Fibroblast of skin of back (primary cell): Measurements from ENCODE around the gene CTPS2.
A peak's percentile ranks its signal among the peaks of the same experiment; 100 is the strongest.
"Not testable (repeated sequence)": the region's sequence is repeated elsewhere in the genome, so short reads cannot be mapped to it uniquely, and the experiment has no call there.

Experiments
- DNase-seq: peaks from one replicate; pipeline ENCODE4 v3.0.0-alpha.2; 2013

CTPS2 gene

DNA sequence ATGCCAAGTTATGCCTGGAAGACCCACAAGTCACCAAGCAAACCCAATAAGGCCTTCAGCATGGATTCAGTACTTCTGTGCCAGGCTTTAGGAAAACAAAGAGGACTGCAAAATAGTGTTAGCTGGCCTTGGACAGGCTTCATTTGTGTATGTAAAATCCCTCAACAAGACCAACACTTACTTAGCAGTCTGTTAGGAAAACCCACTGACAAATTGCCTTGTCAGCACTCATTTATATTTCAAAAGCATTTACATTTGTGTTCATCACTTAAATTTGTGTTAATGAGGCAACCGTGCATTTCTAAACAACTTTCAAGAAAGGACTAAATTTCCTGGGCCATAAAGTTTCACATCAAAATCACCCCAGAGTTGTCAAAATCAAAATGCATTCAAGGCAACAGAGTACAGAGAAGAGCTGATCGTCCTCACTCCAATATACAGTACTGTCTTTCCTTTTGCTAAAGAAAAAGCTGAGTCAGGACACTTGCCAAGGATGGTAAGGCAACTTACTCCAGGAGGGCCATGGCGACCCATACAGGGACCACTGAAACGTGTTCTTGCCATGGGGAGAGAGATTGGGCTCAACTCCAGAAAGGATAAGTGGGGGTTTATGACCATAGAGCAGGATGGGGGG, 61.0 kb downstream of the CTPS2 start:
- no peak for DNase-seq

DNA sequence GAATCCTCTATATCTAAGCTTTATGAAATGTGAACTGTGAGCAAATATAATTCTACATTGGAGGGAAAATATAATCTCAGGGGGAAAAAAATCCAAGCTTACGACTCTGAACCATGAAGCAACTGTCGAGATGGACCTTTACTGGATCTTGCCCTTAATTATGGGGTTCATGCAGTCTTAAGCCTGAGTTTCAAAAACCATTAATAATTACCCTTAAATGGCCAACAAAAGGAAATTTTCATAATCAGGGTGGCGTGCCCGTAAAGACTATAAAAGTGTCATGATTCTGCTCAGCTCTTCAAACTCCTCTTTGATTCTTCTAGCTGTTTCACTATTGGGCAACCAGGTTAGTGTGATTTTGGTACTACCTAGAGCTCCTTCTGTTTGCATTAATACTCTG, 62.6 kb downstream of the CTPS2 start, which contains the start of gene S100G:
TSS of gene S100G (plus strand) at position 301 of the 400 bp plus-strand sequence. CDS start 849 bp downstream, outside the sequence.
- DNase-seq, result no peak

DNA sequence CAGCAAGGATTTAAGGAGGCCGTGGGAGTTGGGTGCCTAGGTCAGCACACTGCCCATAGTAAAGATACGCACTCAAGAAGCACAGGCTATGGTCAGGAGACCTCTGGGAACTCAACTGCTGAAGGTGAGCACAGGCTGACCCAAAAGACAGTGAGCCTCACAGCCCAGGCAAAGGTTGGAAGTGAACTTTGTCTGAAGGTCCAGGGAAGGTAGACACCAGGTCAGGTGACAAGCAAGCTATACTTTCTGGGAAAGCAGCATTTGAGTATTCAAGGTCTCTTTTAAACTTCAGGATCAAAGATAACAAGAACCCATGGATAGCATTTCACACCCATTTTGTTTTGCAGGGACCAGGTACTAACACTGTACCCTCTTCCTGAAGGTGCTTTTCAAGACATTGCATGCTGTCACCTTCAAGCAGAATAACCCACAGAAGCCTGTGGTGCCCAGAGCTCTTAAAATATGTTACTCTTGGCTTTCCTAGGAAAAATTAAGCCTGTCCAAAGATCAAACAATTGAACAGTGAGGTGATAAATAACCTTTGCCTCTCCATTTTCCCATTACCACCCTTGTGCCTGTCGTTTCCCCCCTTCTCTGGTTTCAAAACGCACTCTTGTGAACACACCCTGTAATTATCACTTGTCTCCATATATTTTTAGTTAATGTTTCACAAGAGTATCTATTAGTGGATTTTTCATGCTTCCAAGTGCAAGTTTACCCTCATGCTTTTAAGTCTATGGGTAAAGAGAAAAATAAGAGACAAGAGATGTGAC, 65.9 kb downstream of the CTPS2 start:
- DNase-seq, result no peak

DNA sequence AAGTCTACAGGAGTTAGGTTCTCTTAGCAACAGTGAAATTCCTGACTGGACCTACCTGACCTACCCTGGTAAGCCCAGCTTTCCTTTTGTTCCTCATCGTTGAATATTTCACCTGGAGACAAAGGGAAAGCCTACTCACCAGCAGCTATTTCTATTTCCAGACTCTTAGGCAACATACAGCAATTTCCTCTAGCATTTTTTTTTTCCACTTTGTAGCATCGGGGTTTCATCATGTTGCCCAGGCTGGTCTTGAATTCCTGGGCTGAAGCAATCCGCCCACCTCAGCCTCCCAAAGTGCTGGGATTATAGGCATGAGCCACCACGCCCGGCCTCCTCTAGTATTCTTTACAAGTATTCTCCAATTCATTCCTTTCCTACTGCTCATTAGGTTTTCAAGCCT, 69.3 kb downstream of the CTPS2 start:
- DNase-seq, result peak; percentile 79

DNA sequence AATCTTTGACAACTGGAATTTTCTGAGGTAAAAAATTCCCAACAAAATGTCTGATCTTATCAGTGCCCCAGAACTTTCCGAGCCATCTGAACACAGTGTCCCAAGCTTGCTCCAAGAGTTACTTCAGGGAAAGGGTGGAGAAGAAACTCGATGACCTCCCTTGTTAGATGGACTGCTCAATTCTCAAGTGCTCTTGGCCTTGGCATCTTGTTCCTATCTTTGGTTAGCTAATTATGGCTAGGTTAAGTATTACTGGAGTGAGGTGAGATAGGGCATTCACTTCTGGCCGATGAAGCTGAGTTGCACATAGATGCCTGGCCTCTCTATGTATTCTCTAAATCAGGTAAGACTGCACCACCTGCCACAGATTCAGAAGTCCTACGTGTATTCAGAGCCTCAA, 71.6 kb downstream of the CTPS2 start:
- no peak for DNase-seq

DNA sequence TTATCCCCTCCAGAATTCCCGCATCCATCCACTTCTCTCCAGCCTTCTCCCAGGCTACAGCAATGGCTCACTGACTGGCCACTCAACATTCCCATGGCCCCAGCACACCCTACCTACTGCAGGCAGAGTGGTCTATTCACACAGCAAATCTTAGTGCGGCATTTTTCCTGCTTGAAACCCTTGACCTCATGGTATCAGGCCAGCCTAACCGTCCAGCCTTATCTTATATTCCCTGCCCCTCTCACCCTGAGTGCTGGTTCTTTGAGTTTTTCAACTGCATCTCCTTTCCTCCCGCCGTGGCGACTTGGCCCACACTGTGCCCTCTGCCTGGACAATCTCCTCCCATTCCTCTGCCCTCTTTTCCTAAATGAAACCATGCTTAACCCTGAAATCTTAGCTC, 72.5 kb downstream of the CTPS2 start:
- DNase-seq, result no peak

DNA sequence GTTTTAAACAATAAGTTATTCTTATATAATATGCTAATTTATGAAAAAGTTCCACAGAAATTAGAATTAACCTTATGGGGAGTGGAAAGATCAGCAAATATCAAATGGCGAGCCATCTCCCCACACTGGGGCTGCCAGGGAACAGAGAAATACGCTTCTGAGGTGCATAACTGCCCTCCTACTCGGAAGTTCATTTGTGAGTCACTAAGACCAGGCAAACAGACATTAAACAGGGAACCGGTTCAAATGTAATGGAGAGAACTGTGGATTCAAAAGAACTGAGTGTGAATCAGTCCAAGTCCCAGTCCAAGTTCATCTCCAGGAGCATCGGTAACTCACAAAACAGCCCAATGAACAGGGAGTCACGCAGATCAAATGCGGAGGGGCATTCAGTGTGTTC, 73.9 kb downstream of the CTPS2 start:
- no peak for DNase-seq

DNA sequence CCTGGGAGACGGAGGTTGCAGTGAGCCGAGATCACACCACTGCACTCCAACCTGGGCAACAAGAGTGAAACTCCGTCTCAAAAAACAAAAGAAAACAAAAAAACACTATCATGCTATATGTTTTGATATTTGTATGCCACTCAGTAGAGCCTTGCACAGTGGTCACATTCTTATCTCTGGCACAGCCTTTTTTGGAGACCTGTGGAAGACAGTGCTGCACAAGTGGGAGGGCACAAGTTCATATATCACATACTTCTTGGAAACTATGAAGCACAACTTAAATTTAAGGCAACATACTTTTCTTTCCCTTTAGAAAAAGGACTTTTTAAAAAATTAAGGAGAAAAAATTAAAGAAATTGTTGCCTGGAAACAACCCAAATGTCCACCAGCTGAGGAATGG, 76.9 kb downstream of the CTPS2 start:
- no peak for DNase-seq

DNA sequence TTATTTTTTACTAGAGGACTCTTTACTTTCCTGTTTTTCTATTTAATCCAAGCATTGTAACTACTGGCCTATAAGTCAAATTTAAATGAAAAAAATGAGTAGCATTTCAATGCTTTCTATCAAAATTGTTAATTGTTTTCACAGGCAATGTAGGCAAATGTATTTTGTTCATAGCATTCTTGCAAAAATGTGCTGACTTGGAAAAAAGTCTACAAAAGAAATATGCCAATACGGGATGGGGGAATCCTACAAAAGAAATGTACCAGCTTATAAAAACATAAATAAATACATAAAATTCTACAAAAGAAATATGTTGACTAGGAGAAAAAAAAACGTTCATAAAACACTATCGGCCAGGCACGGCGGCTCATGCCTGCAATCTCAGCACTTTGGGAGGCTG, 77.4 kb downstream of the CTPS2 start:
- DNase-seq, result no peak

DNA sequence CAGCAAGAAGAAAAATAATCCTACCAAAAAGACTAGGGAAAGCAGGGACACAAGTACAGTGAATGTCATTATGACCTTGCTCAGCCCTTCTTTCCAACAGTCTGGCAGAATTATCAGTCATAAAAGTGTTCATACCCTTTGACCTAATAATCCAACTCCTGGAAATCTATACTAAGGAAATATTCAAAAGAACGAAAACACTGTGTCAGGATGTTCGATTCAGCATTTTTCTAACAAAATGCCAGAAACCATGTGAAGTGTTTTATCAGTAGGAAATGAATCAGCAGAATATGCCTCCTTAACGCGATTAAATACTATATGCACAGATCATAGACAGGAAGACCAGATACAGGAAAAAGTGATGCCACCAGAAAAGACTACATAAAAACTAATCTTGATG, 78.7 kb downstream of the CTPS2 start:
- DNase-seq, result peak; percentile 62

DNA sequence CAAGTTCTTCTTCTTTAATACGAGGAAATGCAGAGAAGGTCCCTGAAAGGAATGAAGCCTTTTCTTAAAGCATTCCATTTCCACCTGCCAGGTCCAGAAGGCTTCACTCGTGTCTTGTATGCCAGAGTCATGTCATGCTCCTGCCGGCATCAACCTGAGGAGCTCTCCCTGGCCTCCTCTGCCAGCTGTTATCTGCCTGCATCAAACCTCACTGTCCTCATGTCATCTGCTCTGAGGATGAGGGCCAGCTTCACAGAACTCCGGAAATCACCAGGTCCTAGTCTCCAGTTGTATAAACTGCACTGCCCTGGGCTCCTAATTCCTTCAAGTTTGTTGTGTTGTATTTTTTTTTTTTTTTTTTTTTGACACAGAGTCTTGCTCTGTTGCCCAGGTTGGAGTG, 82.6 kb downstream of the CTPS2 start:
- DNase-seq, result no peak

DNA sequence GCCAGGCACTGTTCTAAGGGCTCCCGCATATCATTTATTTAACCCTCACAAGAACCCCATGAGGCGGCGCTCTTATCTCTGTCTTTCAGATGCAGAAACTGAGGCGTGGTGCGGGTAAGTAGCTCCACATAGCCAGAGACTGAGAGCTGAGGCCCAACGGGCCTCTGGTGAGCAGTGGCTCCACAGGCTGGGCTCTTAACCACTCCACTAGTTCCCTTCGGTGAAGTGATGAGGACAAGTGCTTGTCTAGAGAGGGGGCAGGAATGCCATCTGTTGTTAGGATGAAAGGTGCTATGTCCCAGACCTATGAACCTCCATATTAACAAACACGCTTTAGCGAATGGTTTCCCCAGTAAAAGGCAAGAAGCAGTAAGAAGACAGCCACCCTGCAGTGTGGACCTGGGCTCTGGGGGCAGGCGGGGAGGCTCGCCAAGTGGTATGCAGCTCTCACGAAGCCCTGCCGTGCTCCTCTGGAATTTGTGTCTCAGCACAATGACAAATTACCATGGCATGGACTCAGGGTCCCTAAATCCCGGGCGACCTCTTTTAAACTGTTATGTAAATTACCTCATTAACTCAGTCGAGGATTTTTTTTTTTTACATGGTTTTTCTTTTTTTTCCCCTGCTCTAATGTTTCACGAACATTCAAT, 83.4 kb downstream of the CTPS2 start:
- DNase-seq, result peak; percentile 82

DNA sequence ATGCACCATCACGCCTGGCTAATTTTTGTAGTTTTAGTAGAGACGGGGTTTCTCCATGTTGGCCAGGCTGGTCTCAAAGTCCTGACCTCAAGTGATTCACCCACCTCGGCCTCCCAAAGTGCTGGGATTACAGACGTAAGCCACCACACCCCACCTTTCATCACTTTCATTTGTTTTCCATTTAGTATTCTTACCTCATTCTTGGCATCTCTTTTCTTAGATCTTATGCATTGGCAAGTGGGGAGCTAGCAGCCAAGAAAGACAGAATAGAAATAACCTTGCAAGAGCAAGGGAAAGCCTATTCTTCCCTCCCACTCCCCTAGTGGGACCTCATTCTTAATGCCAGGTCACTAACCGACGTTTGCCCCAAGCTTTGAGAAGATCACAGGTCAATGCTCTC, 84.0 kb downstream of the CTPS2 start:
- not testable (repeated sequence) for DNase-seq

DNA sequence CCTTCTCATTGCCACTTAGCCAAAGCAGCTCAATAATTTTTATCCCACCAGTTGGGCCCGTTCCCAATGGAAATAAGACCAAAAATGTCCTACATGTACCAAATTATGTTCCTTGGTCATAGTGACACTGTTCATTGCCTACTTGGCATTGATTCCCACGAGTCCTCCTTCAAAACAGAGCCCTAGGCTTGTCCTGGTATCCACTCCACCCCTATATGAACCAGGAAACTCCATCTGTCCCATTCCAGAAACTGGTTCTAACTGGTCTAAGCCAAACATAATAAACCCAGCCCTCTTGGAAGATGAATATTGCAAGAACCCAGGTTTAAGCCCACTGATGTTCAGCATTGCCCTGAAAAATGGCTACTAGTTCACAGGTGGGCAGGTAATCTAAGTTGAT, 93.4 kb downstream of the CTPS2 start:
- no peak for DNase-seq

DNA sequence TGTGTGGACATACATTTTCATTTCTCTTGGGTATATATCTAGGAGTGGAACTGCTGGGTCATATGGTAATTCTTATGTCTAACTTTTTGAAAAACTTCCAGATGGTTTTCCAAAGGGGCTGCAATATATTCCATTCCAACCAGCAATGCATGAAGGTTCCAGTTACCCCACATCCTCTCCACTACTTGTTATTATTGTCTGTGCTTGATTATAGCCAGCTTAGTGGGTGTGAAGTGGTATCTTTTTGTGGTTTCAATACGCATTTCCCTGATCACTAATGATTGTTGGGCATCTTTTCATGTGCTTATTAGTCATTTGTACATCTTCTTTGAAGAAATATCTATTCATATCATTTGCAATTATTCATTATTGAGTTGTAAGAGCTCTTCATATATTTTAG, 94.0 kb downstream of the CTPS2 start:
- no peak for DNase-seq

DNA sequence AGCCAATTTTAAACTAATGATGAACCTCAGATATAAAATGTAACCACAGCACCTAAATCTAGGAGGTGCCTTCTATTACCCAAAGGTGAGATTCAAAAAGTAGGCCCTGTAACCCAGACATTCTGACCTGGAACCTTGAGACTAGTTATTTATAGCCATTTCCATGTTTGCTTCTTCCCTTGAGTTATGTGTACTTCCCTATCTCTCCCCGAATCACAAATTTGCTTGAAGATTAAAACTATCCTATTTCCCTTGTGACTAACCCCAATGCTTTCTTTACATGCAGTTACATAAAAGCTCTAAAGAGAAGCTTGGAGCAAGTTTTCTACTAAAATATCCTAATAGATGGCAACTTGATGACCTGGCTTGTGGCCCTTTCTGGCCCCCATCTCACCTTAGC, 95.1 kb downstream of the CTPS2 start:
- no peak for DNase-seq

DNA sequence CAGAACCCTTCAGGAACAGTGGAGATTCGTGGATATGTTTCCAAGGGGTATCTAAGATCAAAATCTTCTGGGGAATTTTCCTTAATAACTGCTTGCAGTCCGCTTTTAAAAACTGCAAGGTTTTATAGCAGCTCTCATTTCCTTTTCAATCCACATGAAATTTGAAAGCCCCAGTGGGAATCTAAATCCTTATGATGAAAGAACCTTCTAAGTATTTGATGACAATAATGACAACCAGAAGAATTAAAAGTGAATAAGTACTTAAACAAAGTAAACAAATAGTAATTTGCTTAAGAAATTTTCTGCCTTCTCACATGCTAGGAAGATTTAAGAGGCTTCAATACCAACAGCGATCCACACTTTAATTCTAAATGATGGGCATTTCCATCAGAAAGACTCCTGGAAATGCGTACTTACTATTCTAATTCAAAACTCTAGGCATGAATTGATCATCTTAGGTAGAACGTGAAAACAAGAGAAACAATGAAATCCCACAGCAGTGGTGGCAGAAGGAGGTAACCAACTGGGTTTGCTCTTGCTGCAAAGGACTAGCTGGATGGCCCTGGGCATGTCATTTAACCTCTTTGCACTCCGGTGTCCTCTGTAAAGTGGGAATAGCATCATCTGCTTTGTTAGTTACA, 100.1 kb downstream of the CTPS2 start:
- no peak for DNase-seq

DNA sequence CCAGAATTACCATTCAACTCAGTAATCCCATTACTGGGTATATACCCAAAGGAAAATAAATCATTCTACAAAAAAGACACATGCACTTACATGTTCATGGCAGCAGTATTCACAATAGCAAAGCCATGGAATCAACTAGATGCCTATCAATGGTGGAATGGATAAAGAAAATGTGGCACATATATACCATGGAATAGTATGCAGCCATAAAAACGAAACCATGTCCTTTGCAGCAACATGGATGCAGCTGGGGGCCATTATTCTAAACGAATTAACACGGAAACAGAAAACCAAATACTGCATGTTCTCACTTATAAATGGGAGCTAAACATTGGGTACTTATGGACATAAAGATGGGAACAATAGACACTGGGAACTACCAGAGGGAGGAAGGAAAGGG, 101.8 kb downstream of the CTPS2 start:
- not testable (repeated sequence) for DNase-seq

DNA sequence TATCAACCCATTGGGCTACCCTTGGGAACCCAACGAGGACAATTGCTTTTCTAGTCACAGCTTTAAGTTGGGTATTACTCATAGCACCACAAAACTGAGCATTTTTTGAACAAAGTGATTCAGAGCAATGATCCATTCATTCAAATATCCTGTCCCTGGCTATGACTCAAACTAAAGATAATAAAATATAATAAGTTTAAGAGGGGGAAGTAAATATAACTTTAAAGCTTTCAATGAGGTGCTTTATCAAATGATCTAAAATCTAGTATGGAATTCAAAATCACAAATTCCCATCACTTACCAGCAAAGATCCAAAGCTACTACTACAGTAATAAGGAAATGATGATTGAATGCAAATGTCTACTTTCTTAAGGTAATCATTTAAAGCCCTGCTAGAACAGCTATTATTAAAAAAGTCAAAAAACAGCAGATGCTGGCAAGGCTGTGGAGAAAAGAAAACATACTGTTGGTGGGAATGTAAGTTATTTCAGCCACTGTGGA, 102.3 kb downstream of the CTPS2 start:
- peak; percentile 87 for DNase-seq

DNA sequence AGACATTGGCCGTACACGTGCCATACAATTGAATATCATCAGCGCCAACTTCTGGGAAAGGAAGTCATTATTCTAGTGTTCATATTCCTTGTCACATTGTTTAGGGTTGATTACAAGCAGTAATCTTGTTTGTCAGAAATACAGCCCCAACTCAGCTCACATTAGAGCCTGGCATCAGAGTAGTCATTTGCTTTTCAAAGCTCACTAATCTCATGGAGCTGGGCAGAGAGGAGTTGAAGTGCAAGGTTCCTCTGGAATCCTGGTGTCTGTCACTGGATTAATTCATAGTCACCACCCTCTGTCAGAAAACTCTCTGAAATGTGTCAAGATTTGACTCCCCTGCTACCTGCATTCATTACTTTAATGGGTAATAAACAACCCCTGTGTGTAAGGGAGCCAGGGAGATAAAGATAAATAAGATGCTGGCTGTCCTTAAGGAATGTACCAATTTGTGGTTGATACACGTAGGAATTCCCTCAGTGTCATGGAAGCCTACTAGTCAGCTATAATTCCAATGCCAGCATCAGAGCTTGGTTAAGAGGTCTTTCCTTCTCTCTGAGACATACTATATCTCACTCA, 106.2 kb downstream of the CTPS2 start:
- no peak for DNase-seq

DNA sequence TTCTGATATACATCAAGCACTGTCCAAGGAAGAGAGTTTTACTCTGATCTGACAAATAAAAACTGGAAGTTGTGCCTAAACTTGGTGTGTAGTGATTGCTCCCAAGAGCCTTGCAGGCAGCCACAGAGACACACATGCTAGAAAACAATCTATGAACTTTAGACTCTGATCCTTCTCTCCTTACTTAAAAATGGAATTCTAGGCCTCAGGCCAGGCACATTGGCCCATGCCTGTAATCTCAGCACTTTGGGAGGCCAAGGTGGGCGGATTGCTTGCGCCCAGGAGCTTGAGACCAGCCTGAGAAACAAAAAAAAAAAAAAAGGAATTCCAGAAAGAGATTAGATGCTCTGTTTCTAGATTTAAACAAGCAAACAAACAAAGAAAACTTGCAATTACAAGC, 108.1 kb downstream of the CTPS2 start:
- no peak for DNase-seq

DNA sequence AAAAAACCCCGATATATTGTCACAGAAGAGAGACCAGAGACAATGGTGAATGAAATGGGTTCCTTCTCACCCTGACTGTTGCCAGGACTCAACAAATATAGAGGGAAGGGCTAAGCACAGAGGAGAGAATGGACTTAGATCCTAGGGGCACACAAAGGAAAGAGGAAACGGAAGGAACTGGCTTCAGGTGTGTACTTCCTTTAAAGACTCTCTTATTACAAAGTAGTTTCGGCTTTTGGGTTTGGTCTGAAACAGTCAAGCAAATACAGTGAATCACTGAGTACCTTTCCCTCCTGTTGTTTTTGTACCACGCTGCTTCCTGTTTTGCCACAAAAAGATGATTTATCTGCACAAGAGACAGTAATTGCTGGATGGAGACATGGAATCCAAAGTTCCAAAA, 108.6 kb downstream of the CTPS2 start:
- DNase-seq, result peak; percentile 17

DNA sequence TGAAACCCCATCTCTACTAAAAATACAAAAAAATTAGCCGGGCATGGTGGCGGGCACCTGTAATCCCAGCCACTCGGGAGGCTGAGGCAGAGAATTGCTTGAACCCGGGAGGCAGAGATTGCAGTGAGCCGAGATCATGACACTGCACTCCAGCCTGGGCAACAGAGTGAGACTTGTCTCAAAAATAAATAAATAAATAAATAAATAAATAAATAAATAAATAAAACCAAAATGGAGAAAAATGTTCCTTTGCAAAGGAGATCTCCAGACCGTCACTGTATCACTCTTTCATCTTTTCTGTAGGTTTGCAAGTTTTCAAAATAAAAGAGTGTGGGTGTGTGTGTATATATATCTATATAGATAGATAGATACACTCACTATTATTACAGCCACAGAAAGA, 109.2 kb downstream of the CTPS2 start:
- DNase-seq, result not testable (repeated sequence)
